ENCODE data around the gene GPR179. TPM values are rescaled to one million over a fixed set of nuclear protein-coding genes. Genes with fewer than 3 reads are reported as not detected.

GPR179 gene
- polyA plus RNA-seq, 3 donors, result not detected

- Histone ChIP-seq H2AFZ (ENCODE audit: insufficient read depth, low read depth, low read length, poor library complexity, severe bottlenecking) (no peak overlapping the region), H3K4me3 (replicated peaks in 1 of 3; ENCODE audit: low read depth in 2 of 3, low read length in 3 of 3) (no peak overlapping the region), H3K27me3 (ENCODE audit: control insufficient read depth in 2 of 2, insufficient read depth in 2 of 2, low read length in 2 of 2) (no peaks in the 10 kb centered on the region), H3K9me3 (replicated peaks in 1 of 2; ENCODE audit: control insufficient read depth in 1 of 2, insufficient read depth in 1 of 2, low read length in 2 of 2) (no peaks in the 10 kb centered on the region), H3K79me2 (ENCODE audit: insufficient read depth, low read length) (peaks cover 27% of the 10 kb centered on the region), H3K4me2 (replicated peaks; ENCODE audit: extremely low read depth, low read length, poor library complexity, severe bottlenecking) (no peak overlapping the region), H4K20me1 (ENCODE audit: insufficient read depth, low read length) (peaks cover 17% of the 10 kb centered on the region), H3K9ac (ENCODE audit: insufficient read depth, low read length, poor library complexity, severe bottlenecking) (no peak overlapping the region), H3K27ac (ENCODE audit: low read depth in 1 of 2, low read length in 2 of 2) (no peak overlapping the region), H3K4me1 (ENCODE audit: control insufficient read depth in 1 of 2, insufficient read depth in 2 of 2, low read length in 2 of 2) (peaks cover 17 to 30% of the 10 kb centered on the region in 2 donors), H3K36me3 (replicated peaks in 1 of 2; ENCODE audit: control insufficient read depth in 1 of 2, insufficient read depth in 2 of 2, low read length in 2 of 2) (no peaks in the 10 kb centered on the region)
- Mint-ChIP-seq H3K27me3 (ENCODE audit: low read depth in 3 of 3) (peaks cover 1 to 3% (median 2%) of the 10 kb centered on the region in 3 donors), H3K4me3 (no peak overlapping the region), H3K4me1 (peaks cover 29% of the 10 kb centered on the region), H3K9me3 (no peaks in the 10 kb centered on the region), H3K27ac (peak overlapping the region in 1 of 7 donors; percentile 50), H3K36me3 (no peaks in the 10 kb centered on the region)
- DNase-seq, result no peak
- intact Hi-C loops (cut with micrococcal nuclease), result no loop called here
- no peak for TF ChIP-seq CTCF (IDR thresholded peaks at IDR 0.05)
- WGBS (ENCODE audit: insufficient coverage), result no CpG with 5 or more reads among the region's 2 CpGs
These were observed 6.3 kb upstream of the GPR179 start for GRCh38 chr17:38350035-38350434.

- no peaks in the 10 kb centered on the region for H3K9me3 Mint-ChIP-seq
- no peaks in the 10 kb centered on the region for H3K36me3 Mint-ChIP-seq
- H3K36me3 ChIP-seq (replicated peaks in 1 of 2; ENCODE audit: control insufficient read depth in 1 of 2, insufficient read depth in 2 of 2, low read length in 2 of 2), result no peaks in the 10 kb centered on the region
- intact Hi-C loops (cut with micrococcal nuclease), result loop anchor here (1.0 kb wide), 1 partner anchor 65 kb away; no protein-coding TSS in a partner anchor
- peak; percentile 85 for TF ChIP-seq CTCF (IDR thresholded peaks at IDR 0.05)
- peak; percentile 67 to 72 (median 72) for DNase-seq
- no peak overlapping the region for H3K9ac ChIP-seq (ENCODE audit: insufficient read depth, low read length, poor library complexity, severe bottlenecking)
- H3K27ac ChIP-seq (ENCODE audit: low read depth in 1 of 2, low read length in 2 of 2), result no peak overlapping the region
- no peaks in the 10 kb centered on the region for H3K9me3 ChIP-seq (replicated peaks in 1 of 2; ENCODE audit: control insufficient read depth in 1 of 2, insufficient read depth in 1 of 2, low read length in 2 of 2)
- H3K27me3 ChIP-seq (ENCODE audit: control insufficient read depth in 2 of 2, insufficient read depth in 2 of 2, low read length in 2 of 2), result no peaks in the 10 kb centered on the region
- peaks cover 0 to 2% (median 1%) of the 10 kb centered on the region in 3 donors for H3K27me3 Mint-ChIP-seq (ENCODE audit: low read depth in 3 of 3)
- H3K4me1 ChIP-seq (ENCODE audit: control insufficient read depth in 1 of 2, insufficient read depth in 2 of 2, low read length in 2 of 2), result peaks cover 17 to 25% of the 10 kb centered on the region in 2 donors
- WGBS (ENCODE audit: insufficient coverage), result 33% methylated on average over 3 of the region's 8 CpGs
- peaks cover 9% of the 10 kb centered on the region for H4K20me1 ChIP-seq (ENCODE audit: insufficient read depth, low read length)
- H3K27ac Mint-ChIP-seq, result peak overlapping the region in 2 of 7 donors; percentile 51 to 81
- H3K4me2 ChIP-seq (replicated peaks; ENCODE audit: extremely low read depth, low read length, poor library complexity, severe bottlenecking), result no peak overlapping the region
- no peak overlapping the region for H3K4me3 Mint-ChIP-seq
- no peak overlapping the region for H2AFZ ChIP-seq (ENCODE audit: insufficient read depth, low read depth, low read length, poor library complexity, severe bottlenecking)
- H3K79me2 ChIP-seq (ENCODE audit: insufficient read depth, low read length), result peaks cover 18% of the 10 kb centered on the region
- H3K4me1 Mint-ChIP-seq, result peaks cover 22% of the 10 kb centered on the region
- H3K4me3 ChIP-seq (replicated peaks in 1 of 3; ENCODE audit: low read depth in 2 of 3, low read length in 3 of 3), result no peak overlapping the region
These were observed 5.5 kb upstream of the GPR179 start for GRCh38 chr17:38349097-38349730.
